ENCODE results near the gene GIPC1. TPM values are rescaled to one million over a fixed set of nuclear protein-coding genes. Genes with fewer than 3 reads are reported as not detected.

The GIPC1 gene
- total RNA-seq, 1 experiment from 2014 or later = 59.4 TPM

DNA sequence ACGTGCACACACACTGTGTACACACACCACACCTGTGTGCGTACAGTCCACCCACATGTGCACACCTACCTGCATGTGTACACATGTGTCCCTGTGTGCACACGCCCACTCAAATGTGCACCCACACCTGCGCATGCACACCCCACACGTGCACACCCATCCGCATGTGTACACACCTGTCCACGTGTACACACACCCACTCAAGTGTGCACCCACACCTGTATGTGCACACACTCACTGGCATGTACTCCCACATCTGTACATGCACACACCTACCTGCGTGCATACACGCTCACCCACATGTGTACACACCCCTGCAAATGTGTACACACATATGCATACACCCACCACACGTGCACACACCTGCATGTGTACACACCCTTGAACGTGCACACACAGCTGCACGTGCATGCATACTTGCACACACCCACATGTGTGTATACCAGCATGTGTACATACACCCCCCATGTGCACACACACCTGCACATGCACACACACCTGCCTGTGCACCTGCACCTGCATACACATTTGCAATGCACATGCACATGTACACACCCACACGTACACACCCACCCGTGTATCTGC is 52.2 kb downstream of the GIPC1 start:
- intact Hi-C loops (cut with micrococcal nuclease; ENCODE audit: unreplicated experiment) = no loop called here
- H3K4me1 ChIP-seq (ENCODE audit: insufficient read depth, low read length, poor library complexity, severe bottlenecking) = no peaks in the 10 kb centered on the region
- ChIA-PET POLR2A (ENCODE audit: low non-redundant PET) (no interaction called here), CTCF (no interaction called here)
- no peaks in the 10 kb centered on the region for H3K9me3 ChIP-seq (ENCODE audit: low read depth, low read length, poor library complexity, severe bottlenecking)
- peaks cover 39% of the 10 kb centered on the region for H3K36me3 ChIP-seq (ENCODE audit: insufficient read depth, low read length, poor library complexity, severe bottlenecking)
- no peak overlapping the region for H3K4me3 ChIP-seq (ENCODE audit: low read depth, low read length, poor library complexity, severe bottlenecking)
- BruUV-seq (replicated peaks) = no TSS peak
- no peaks in the 10 kb centered on the region for H3K27me3 ChIP-seq (replicated peaks; ENCODE audit: insufficient read depth, low read depth, low read length, poor library complexity)
- no peak for DNase-seq (ENCODE audit: low spot score)
- no peak overlapping the region for H3K27ac ChIP-seq (ENCODE audit: low read depth, low read length, poor library complexity, severe bottlenecking)
- TF ChIP-seq EZH2 (IDR thresholded peaks at IDR 0.05; ENCODE audit: borderline replicate concordance, low read depth, low read length, poor library complexity, severe bottlenecking) = no peak
- TF ChIP-seq, protein P1, sequence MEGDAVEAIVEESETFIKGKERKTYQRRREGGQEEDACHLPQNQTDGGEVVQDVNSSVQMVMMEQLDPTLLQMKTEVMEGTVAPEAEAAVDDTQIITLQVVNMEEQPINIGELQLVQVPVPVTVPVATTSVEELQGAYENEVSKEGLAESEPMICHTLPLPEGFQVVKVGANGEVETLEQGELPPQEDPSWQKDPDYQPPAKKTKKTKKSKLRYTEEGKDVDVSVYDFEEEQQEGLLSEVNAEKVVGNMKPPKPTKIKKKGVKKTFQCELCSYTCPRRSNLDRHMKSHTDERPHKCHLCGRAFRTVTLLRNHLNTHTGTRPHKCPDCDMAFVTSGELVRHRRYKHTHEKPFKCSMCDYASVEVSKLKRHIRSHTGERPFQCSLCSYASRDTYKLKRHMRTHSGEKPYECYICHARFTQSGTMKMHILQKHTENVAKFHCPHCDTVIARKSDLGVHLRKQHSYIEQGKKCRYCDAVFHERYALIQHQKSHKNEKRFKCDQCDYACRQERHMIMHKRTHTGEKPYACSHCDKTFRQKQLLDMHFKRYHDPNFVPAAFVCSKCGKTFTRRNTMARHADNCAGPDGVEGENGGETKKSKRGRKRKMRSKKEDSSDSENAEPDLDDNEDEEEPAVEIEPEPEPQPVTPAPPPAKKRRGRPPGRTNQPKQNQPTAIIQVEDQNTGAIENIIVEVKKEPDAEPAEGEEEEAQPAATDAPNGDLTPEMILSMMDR (conservative IDR thresholded peaks at IDR 0.05; ENCODE audit: low read depth, low read length) = no peak

DNA sequence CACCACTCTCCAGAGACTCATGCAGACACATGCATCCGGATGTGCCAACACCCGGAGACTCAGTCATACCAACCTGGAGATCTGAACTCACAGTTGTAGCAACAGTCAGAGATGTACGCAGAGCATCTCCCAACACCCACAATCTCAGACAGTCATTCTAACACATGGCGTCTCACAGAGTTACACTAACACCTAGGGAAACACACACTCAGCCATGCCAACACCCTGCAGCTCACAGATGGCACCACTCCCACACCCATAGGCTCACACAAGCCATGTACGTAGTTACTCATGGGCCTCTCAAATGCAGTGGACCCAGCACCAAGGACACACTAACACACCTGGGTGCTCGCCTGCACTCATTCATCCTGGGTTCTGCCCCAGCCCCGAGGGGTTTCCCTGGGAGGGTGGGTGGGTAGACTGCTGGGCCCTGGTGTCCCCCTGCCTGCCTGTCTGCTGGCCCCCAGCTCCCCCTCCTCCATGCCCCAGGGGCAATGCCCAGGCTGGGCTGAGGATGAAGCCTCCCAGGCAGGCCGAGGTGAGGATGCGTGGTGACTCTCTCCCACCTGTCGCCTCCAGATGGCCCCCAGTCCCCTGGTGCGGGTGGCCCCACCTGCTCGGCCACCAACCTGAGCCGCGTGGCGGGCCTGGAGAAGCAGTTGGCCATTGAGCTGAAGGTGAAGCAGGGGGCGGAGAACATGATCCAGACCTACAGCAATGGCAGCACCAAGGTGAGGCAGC is 52.9 kb downstream of the GIPC1 start:
- DNase-seq (ENCODE audit: low spot score) = no peak
- Histone ChIP-seq H3K36me3 (ENCODE audit: insufficient read depth, low read length, poor library complexity, severe bottlenecking) (peaks cover 38% of the 10 kb centered on the region), H3K27me3 (replicated peaks; ENCODE audit: insufficient read depth, low read depth, low read length, poor library complexity) (no peaks in the 10 kb centered on the region), H3K9me3 (ENCODE audit: low read depth, low read length, poor library complexity, severe bottlenecking) (no peaks in the 10 kb centered on the region), H3K4me3 (ENCODE audit: low read depth, low read length, poor library complexity, severe bottlenecking) (no peak overlapping the region), H3K27ac (ENCODE audit: low read depth, low read length, poor library complexity, severe bottlenecking) (no peak overlapping the region), H3K4me1 (ENCODE audit: insufficient read depth, low read length, poor library complexity, severe bottlenecking) (no peaks in the 10 kb centered on the region)
- intact Hi-C loops (cut with micrococcal nuclease; ENCODE audit: unreplicated experiment) = no loop called here
- POLR2A ChIA-PET (ENCODE audit: low non-redundant PET) = no interaction called here
- BruUV-seq (replicated peaks) = no TSS peak
- TF ChIP-seq, protein P1 (conservative IDR thresholded peaks at IDR 0.05; ENCODE audit: low read depth, low read length) = no peak
- no peak for TF ChIP-seq EZH2 (IDR thresholded peaks at IDR 0.05; ENCODE audit: borderline replicate concordance, low read depth, low read length, poor library complexity, severe bottlenecking)
- CTCF ChIA-PET = no interaction called here

DNA sequence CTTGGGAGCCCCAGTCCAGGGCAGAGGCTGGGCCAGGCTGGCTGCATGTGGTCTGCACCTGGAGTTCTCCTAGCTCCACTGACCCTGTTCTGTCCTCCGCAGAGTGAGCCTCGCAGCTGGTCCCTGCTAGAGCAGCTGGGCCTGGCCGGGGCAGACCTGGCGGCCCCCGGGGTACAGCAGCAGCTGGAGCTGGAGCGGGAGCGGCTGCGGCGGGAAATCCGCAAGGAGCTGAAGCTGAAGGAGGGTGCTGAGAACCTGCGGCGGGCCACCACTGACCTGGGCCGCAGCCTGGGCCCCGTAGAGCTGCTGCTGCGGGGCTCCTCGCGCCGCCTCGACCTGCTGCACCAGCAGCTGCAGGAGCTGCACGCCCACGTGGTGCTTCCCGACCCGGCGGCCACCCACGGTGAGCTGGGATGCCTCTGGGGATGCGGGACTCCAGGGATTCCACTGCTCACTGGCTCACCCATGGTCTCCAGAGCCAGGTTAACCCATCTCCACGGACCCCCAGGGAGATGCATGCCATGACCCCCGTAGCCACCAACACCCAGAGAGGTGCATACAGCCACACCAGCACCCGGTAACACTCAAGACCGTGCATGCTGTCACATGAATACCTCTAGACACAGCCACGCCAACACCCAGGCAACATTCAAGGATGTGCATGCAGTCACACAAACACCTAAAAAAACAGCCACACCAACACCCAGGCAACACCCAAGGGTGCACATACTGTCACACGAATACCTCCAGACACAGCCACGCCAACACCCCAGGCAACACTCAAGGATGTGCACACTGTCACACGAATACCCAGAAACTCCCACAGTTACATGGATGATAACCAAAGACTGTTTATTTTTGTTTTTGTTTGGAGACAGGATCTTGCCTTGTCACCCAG is 54.6 kb downstream of the GIPC1 start:
- Histone ChIP-seq H3K4me1 (ENCODE audit: insufficient read depth, low read length, poor library complexity, severe bottlenecking) (no peaks in the 10 kb centered on the region), H3K4me3 (ENCODE audit: low read depth, low read length, poor library complexity, severe bottlenecking) (no peak overlapping the region), H3K27me3 (replicated peaks; ENCODE audit: insufficient read depth, low read depth, low read length, poor library complexity) (no peaks in the 10 kb centered on the region), H3K9me3 (ENCODE audit: low read depth, low read length, poor library complexity, severe bottlenecking) (no peaks in the 10 kb centered on the region), H3K36me3 (ENCODE audit: insufficient read depth, low read length, poor library complexity, severe bottlenecking) (peaks cover 30% of the 10 kb centered on the region), H3K27ac (ENCODE audit: low read depth, low read length, poor library complexity, severe bottlenecking) (no peak overlapping the region)
- CTCF ChIA-PET = interaction anchor here (0.6 kb wide), 1 partner anchor 1432 kb away, joined by 7 read pairs; no protein-coding TSS in a partner anchor
- TF ChIP-seq, protein P1 (conservative IDR thresholded peaks at IDR 0.05; ENCODE audit: low read depth, low read length) = no peak
- TF ChIP-seq EZH2 (IDR thresholded peaks at IDR 0.05; ENCODE audit: borderline replicate concordance, low read depth, low read length, poor library complexity, severe bottlenecking) = no peak
- POLR2A ChIA-PET (ENCODE audit: low non-redundant PET) = no interaction called here
- no TSS peak for BruUV-seq (replicated peaks)
- DNase-seq (ENCODE audit: low spot score) = no peak
- intact Hi-C loops (cut with micrococcal nuclease; ENCODE audit: unreplicated experiment) = no loop called here

Measured in A673 (cell line).